ENCODE data around the gene RETSAT. TPM values are rescaled to one million over a fixed set of nuclear protein-coding genes. Genes with fewer than 3 reads are reported as not detected.
A peak's percentile ranks its signal among the peaks of the same experiment; 100 is the strongest.
"Not testable (repeated sequence)": the region's sequence is repeated elsewhere in the genome, so short reads cannot be mapped to it uniquely, and the experiment has no call there.

The RETSAT gene
- total RNA-seq, 3 donors from 2014 or later, result 154 to 378 (median 278) TPM

DNA sequence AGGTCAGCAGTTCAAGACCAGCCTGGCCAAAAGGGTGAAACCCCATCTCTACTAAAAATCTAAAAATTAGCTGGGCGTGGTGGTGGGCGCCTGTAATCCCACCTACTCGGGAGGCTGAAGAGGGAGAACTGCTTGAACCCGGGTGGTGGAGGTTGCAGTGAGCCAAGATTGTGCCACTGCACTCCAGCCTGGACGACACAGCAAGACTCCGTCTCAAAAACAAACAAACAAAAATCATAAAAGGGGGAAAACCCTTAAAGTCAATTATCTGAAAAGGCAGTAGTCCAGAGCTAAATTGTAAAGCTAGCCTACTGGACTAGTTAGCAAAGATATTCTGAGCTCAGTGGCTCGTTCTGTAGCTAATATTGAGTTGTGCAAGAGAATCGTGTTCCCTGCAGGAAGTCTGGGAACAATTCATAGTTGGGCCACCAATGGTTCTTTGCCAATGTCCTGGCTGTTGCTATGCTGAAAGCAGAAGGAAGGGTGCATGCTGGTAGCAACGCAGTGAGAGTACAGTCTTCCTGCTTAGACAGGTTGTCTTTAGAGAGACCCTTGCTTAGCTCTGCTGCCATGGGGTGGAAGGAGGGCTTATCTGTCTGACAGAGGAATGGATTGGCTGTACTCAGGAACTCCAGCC lies 30.9 kb downstream of the RETSAT start:
- Histone ChIP-seq H3K36me3 (ENCODE audit: low read depth) (peaks cover 9% of the 10 kb centered on the region), H3K4me3 (no peak overlapping the region), H3K4me1 (ENCODE audit: low read depth) (peaks cover 26% of the 10 kb centered on the region), H3K9me3 (no peaks in the 10 kb centered on the region)
- DNase-seq (no peak), ATAC-seq (no peak)
- intact Hi-C loops (cut with DNase I, micrococcal nuclease), result no loop called here
- TF ChIP-seq, protein P1, sequence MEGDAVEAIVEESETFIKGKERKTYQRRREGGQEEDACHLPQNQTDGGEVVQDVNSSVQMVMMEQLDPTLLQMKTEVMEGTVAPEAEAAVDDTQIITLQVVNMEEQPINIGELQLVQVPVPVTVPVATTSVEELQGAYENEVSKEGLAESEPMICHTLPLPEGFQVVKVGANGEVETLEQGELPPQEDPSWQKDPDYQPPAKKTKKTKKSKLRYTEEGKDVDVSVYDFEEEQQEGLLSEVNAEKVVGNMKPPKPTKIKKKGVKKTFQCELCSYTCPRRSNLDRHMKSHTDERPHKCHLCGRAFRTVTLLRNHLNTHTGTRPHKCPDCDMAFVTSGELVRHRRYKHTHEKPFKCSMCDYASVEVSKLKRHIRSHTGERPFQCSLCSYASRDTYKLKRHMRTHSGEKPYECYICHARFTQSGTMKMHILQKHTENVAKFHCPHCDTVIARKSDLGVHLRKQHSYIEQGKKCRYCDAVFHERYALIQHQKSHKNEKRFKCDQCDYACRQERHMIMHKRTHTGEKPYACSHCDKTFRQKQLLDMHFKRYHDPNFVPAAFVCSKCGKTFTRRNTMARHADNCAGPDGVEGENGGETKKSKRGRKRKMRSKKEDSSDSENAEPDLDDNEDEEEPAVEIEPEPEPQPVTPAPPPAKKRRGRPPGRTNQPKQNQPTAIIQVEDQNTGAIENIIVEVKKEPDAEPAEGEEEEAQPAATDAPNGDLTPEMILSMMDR (IDR thresholded peaks at IDR 0.05), result no peak

DNA sequence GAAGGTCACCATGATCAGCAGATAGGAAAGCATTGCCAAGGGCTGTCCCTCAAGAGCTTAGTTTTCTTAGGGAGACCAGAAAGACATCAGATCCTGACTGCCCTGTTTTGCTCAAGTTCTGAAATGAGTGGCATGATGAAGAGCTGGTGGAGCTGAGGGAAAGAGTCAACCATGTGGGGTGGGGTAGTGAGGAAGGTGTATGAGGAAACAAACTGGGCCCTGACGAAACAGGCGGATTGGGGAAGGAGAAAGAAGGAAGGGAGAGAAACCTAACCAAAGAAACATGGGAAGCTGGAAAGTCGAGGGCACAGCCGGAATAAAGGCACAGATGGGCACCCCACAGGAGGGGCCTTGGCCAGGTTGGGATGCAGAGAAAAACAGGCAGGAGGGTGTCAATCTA lies 34.5 kb downstream of the RETSAT start:
- Histone ChIP-seq H3K4me3 (no peak overlapping the region), H3K9me3 (no peaks in the 10 kb centered on the region), H3K4me1 (ENCODE audit: low read depth) (peaks cover 13% of the 10 kb centered on the region), H3K36me3 (ENCODE audit: low read depth) (peaks cover 9% of the 10 kb centered on the region)
- intact Hi-C loops (cut with DNase I, micrococcal nuclease), result no loop called here
- ATAC-seq, result no peak
- DNase-seq, result no peak
- TF ChIP-seq, protein P1 (IDR thresholded peaks at IDR 0.05), result no peak

DNA sequence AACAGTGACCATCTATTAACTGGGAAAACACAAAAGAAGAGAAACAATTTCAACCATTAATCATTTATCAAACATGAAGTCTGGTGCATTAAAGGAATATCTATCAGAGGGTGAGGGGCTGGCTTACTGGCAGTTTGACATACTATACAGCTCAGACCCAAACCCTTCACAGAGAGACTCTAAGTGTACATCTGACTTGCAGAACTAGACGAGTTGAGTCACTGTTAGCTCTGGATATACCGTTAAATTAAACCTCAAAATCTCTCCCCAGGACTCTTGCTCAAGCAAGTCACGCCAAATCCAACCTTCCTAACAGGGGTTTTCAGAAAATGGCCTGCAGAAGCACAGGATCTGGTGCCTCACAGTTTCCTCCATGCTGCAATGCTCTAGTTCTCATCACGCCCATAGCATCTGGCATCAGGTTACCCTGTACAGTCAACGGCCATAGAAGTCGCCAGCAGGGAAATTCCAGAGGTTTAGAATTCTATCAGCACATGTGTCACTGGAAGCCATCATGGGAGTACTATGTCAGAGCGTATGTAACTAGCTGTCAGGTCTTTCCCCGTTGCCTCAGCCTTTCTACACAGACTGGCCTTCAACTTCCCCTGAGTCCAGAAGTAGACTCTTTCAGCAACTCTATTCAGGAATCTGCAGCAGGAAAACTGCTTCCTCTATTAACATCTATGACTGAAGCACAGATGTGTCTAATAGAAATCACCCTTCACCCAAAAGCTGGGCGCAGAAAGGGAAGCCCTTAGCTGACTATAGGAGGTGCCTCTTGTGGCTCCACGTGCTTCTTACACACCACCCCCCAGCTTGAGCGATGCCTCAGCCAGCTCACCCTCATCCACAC lies 35.9 kb downstream of the RETSAT start:
- Histone ChIP-seq H3K4me3 (no peak overlapping the region), H3K9me3 (no peaks in the 10 kb centered on the region), H3K4me1 (ENCODE audit: low read depth) (peaks cover 1% of the 10 kb centered on the region), H3K36me3 (ENCODE audit: low read depth) (peaks cover 9% of the 10 kb centered on the region)
- ATAC-seq, result peak; percentile 15
- intact Hi-C loops (cut with DNase I, micrococcal nuclease), result no loop called here
- DNase-seq, result no peak
- TF ChIP-seq, protein P1 (IDR thresholded peaks at IDR 0.05), result no peak

DNA sequence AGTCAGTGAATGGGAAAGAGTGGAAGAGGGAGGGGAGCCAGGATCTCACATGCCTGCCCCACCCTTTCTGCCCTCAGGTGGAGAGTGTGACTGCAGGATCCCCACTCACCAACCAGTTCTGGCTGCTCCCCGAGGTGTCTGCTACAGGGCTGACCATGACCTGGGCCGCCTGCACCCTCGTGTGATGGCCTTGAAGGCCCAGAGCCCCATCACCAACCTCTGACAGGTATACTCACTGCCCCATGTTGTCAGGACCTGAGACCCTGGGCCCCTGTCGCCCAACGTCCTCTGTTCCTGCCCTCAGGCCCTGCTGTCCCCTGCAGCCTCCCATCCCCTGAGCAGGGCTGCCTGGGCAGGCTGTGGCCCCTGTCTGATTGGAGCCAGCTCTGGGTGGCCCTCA lies 38.4 kb downstream of the RETSAT start:
- not testable (repeated sequence) for H3K9me3 ChIP-seq; H3K4me3 ChIP-seq; DNase-seq; H3K4me1 ChIP-seq (ENCODE audit: low read depth); H3K36me3 ChIP-seq (ENCODE audit: low read depth); ATAC-seq
- intact Hi-C loops (cut with DNase I, micrococcal nuclease), result loop anchor here in 1 of 2 donors (2.0 kb wide), 1 partner anchor 27 kb away; no protein-coding TSS in a partner anchor

DNA sequence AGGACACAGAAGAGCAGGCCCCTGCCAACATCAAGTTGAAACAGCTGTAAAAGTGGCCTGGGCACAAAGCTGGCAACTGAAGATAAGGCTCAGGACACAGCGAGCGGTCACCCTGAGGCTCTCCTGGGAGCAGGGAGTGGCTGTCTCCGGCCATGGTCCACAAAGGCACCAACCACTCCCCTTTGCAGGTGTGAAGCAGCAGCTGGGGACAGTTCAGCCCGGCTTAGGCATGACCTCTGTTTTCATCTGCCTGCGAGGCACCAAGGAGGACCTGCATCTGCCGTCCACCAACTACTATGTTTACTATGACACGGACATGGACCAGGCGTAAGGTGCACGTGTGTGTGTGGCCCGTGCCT lies 39.5 kb downstream of the RETSAT start:
- TF ChIP-seq, protein P1 (IDR thresholded peaks at IDR 0.05), result no peak
- Histone ChIP-seq H3K4me3 (no peak overlapping the region), H3K36me3 (ENCODE audit: low read depth) (no peaks in the 10 kb centered on the region), H3K9me3 (no peaks in the 10 kb centered on the region), H3K4me1 (ENCODE audit: low read depth) (no peaks in the 10 kb centered on the region)
- peak; percentile 78 for ATAC-seq
- DNase-seq, result no peak
- intact Hi-C loops (cut with DNase I, micrococcal nuclease), result no loop called here

- Histone ChIP-seq H3K4me1 (ENCODE audit: low read depth) (peaks cover 14% of the 10 kb centered on the region), H3K4me3 (no peak overlapping the region), H3K9me3 (no peaks in the 10 kb centered on the region), H3K36me3 (ENCODE audit: low read depth) (no peaks in the 10 kb centered on the region)
- intact Hi-C loops (cut with DNase I, micrococcal nuclease), result no loop called here
- DNase-seq, result no peak
- no peak for ATAC-seq
- TF ChIP-seq, protein P1 (IDR thresholded peaks at IDR 0.05), result no peak
These were observed 41.9 kb downstream of the RETSAT start for GRCh38 chr2:85312404-85312803.
